Measurements from ENCODE around the gene TNS3.
A peak's percentile ranks its signal among the peaks of the same experiment; 100 is the strongest.

TNS3 gene

GRCh38 chr7:47447621-47448349 lies 134.1 kb downstream of the TNS3 start:
- Histone ChIP-seq H3K4me3 (ENCODE audit: insufficient read depth in 1 of 2, low read depth in 1 of 2, low read length in 2 of 2) (no peak overlapping the region), H3K9ac (ENCODE audit: low read length) (no peak overlapping the region), H3K23ac (ENCODE audit: low read length in 2 of 2) (peak overlapping the region in 1 of 2 experiments; percentile 23), H2BK120ac (ENCODE audit: low read depth, low read length) (no peak overlapping the region), H2BK5ac (ENCODE audit: low read depth, low read length, poor library complexity, severe bottlenecking) (no peak overlapping the region), H3K4me2 (ENCODE audit: low read length, poor library complexity, severe bottlenecking) (no peak overlapping the region), H3K36me3 (ENCODE audit: control insufficient read depth in 1 of 2, insufficient read depth in 2 of 2, low read depth in 1 of 2, low read length in 2 of 2) (peaks cover 0 to 25% of the 10 kb centered on the region in 2 experiments), H3K79me1 (replicated peaks; ENCODE audit: low read length, poor library complexity, severe bottlenecking) (peaks cover 44% of the 10 kb centered on the region), H3K27me3 (ENCODE audit: control insufficient read depth in 1 of 2, insufficient read depth in 1 of 2, low read length in 2 of 2) (peaks cover 0 to 20% of the 10 kb centered on the region in 2 experiments), H2AK5ac (ENCODE audit: low read length, severe bottlenecking) (no peak overlapping the region), H4K8ac (ENCODE audit: low read length) (no peak overlapping the region), H3K18ac (ENCODE audit: low read depth in 1 of 2, low read length in 2 of 2) (peak overlapping the region in 1 of 2 experiments; percentile 64), H2AFZ (ENCODE audit: low read depth, low read length) (no peak overlapping the region), H3K4ac (ENCODE audit: low read depth in 1 of 2, low read length in 2 of 2) (peak overlapping the region; percentile 10 to 44), H2BK15ac (ENCODE audit: low read depth, poor library complexity, severe bottlenecking) (no peak overlapping the region), H2BK12ac (ENCODE audit: low read length in 2 of 2) (peak overlapping the region; percentile 51 to 59), H3K14ac (ENCODE audit: low read length in 2 of 2) (peak overlapping the region in 1 of 2 experiments; percentile 71), H4K91ac (ENCODE audit: low read length) (no peak overlapping the region), H3K9me3 (ENCODE audit: control insufficient read depth, low read length) (no peaks in the 10 kb centered on the region), H3K4me1 (ENCODE audit: control insufficient read depth, insufficient read depth, low read depth, low read length) (peaks cover 33% of the 10 kb centered on the region), H3K27ac (ENCODE audit: low read length, poor library complexity, severe bottlenecking) (no peak overlapping the region)
- DNase-seq = no peak
- 98% methylated on average over 11 of the region's 12 CpGs for WGBS

- Histone ChIP-seq H2BK120ac (ENCODE audit: low read depth, low read length) (no peak overlapping the region), H3K4ac (ENCODE audit: low read depth in 1 of 2, low read length in 2 of 2) (peak overlapping the region in 1 of 2 experiments; percentile 10), H2AK5ac (ENCODE audit: low read length, severe bottlenecking) (no peak overlapping the region), H2BK12ac (ENCODE audit: low read length in 2 of 2) (no peak overlapping the region), H3K14ac (ENCODE audit: low read length in 2 of 2) (no peak overlapping the region), H3K27me3 (ENCODE audit: control insufficient read depth in 1 of 2, insufficient read depth in 1 of 2, low read length in 2 of 2) (peaks cover 0 to 20% of the 10 kb centered on the region in 2 experiments), H3K79me1 (replicated peaks; ENCODE audit: low read length, poor library complexity, severe bottlenecking) (peaks cover 46% of the 10 kb centered on the region), H2BK5ac (ENCODE audit: low read depth, low read length, poor library complexity, severe bottlenecking) (no peak overlapping the region), H3K9me3 (ENCODE audit: control insufficient read depth, low read length) (no peaks in the 10 kb centered on the region), H3K4me3 (ENCODE audit: insufficient read depth in 1 of 2, low read depth in 1 of 2, low read length in 2 of 2) (no peak overlapping the region), H3K36me3 (ENCODE audit: control insufficient read depth in 1 of 2, insufficient read depth in 2 of 2, low read depth in 1 of 2, low read length in 2 of 2) (peaks cover 0 to 24% of the 10 kb centered on the region in 2 experiments), H4K91ac (ENCODE audit: low read length) (no peak overlapping the region), H2BK15ac (ENCODE audit: low read depth, poor library complexity, severe bottlenecking) (no peak overlapping the region), H3K4me2 (ENCODE audit: low read length, poor library complexity, severe bottlenecking) (no peak overlapping the region), H3K4me1 (ENCODE audit: control insufficient read depth, insufficient read depth, low read depth, low read length) (peaks cover 33% of the 10 kb centered on the region), H3K18ac (ENCODE audit: low read depth in 1 of 2, low read length in 2 of 2) (peak overlapping the region in 1 of 2 experiments; percentile 22), H4K8ac (ENCODE audit: low read length) (peak overlapping the region; percentile 33), H3K23ac (ENCODE audit: low read length in 2 of 2) (no peak overlapping the region), H3K9ac (ENCODE audit: low read length) (no peak overlapping the region), H3K27ac (ENCODE audit: low read length, poor library complexity, severe bottlenecking) (no peak overlapping the region), H2AFZ (ENCODE audit: low read depth, low read length) (no peak overlapping the region)
- WGBS = 71% methylated on average over 9 of the region's 9 CpGs
- DNase-seq = no peak
These were observed 134.9 kb downstream of the TNS3 start for GRCh38 chr7:47446871-47447466.

- no peak overlapping the region for H3K14ac ChIP-seq (ENCODE audit: low read length in 2 of 2)
- peaks cover 0 to 33% of the 10 kb centered on the region in 2 experiments for H3K36me3 ChIP-seq (ENCODE audit: control insufficient read depth in 1 of 2, insufficient read depth in 2 of 2, low read depth in 1 of 2, low read length in 2 of 2)
- no peak overlapping the region for H2BK15ac ChIP-seq (ENCODE audit: low read depth, poor library complexity, severe bottlenecking)
- DNase-seq = no peak
- H2AFZ ChIP-seq (ENCODE audit: low read depth, low read length) = no peak overlapping the region
- no peak overlapping the region for H2BK120ac ChIP-seq (ENCODE audit: low read depth, low read length)
- peak overlapping the region in 1 of 2 experiments; percentile 41 for H2BK12ac ChIP-seq (ENCODE audit: low read length in 2 of 2)
- H3K4me2 ChIP-seq (ENCODE audit: low read length, poor library complexity, severe bottlenecking) = no peak overlapping the region
- H3K18ac ChIP-seq (ENCODE audit: low read depth in 1 of 2, low read length in 2 of 2) = peak overlapping the region in 1 of 2 experiments; percentile 41
- no peaks in the 10 kb centered on the region for H3K9me3 ChIP-seq (ENCODE audit: control insufficient read depth, low read length)
- no peak overlapping the region for H3K27ac ChIP-seq (ENCODE audit: low read length, poor library complexity, severe bottlenecking)
- H3K4ac ChIP-seq (ENCODE audit: low read depth in 1 of 2, low read length in 2 of 2) = peak overlapping the region in 1 of 2 experiments; percentile 9
- H2BK5ac ChIP-seq (ENCODE audit: low read depth, low read length, poor library complexity, severe bottlenecking) = no peak overlapping the region
- H3K4me1 ChIP-seq (ENCODE audit: control insufficient read depth, insufficient read depth, low read depth, low read length) = peaks cover 34% of the 10 kb centered on the region
- H2AK5ac ChIP-seq (ENCODE audit: low read length, severe bottlenecking) = no peak overlapping the region
- H3K27me3 ChIP-seq (ENCODE audit: control insufficient read depth in 1 of 2, insufficient read depth in 1 of 2, low read length in 2 of 2) = peaks cover 0 to 20% of the 10 kb centered on the region in 2 experiments
- WGBS = 84% methylated on average over 12 of the region's 14 CpGs
- no peak overlapping the region for H3K4me3 ChIP-seq (ENCODE audit: insufficient read depth in 1 of 2, low read depth in 1 of 2, low read length in 2 of 2)
- peak overlapping the region; percentile 20 for H4K8ac ChIP-seq (ENCODE audit: low read length)
- no peak overlapping the region for H3K23ac ChIP-seq (ENCODE audit: low read length in 2 of 2)
- H3K9ac ChIP-seq (ENCODE audit: low read length) = no peak overlapping the region
- peak overlapping the region; percentile 65 for H4K91ac ChIP-seq (ENCODE audit: low read length)
- H3K79me1 ChIP-seq (replicated peaks; ENCODE audit: low read length, poor library complexity, severe bottlenecking) = peaks cover 57% of the 10 kb centered on the region
These were observed 137.4 kb downstream of the TNS3 start for GRCh38 chr7:47444376-47445098.

- H3K4me3 ChIP-seq (ENCODE audit: insufficient read depth in 1 of 2, low read depth in 1 of 2, low read length in 2 of 2) = no peak overlapping the region
- no peak overlapping the region for H2BK12ac ChIP-seq (ENCODE audit: low read length in 2 of 2)
- no peak overlapping the region for H3K14ac ChIP-seq (ENCODE audit: low read length in 2 of 2)
- H3K9ac ChIP-seq (ENCODE audit: low read length) = no peak overlapping the region
- WGBS = 89% methylated on average over 8 of the region's 8 CpGs
- H2BK5ac ChIP-seq (ENCODE audit: low read depth, low read length, poor library complexity, severe bottlenecking) = no peak overlapping the region
- no peak overlapping the region for H3K4ac ChIP-seq (ENCODE audit: low read depth in 1 of 2, low read length in 2 of 2)
- H3K18ac ChIP-seq (ENCODE audit: low read depth in 1 of 2, low read length in 2 of 2) = peak overlapping the region in 1 of 2 experiments; percentile 28
- H4K8ac ChIP-seq (ENCODE audit: low read length) = no peak overlapping the region
- no peak overlapping the region for H2BK15ac ChIP-seq (ENCODE audit: low read depth, poor library complexity, severe bottlenecking)
- no peaks in the 10 kb centered on the region for H3K9me3 ChIP-seq (ENCODE audit: control insufficient read depth, low read length)
- H2AFZ ChIP-seq (ENCODE audit: low read depth, low read length) = no peak overlapping the region
- DNase-seq = peak; percentile 33
- peaks cover 0 to 13% of the 10 kb centered on the region in 2 experiments for H3K27me3 ChIP-seq (ENCODE audit: control insufficient read depth in 1 of 2, insufficient read depth in 1 of 2, low read length in 2 of 2)
- no peak overlapping the region for H2AK5ac ChIP-seq (ENCODE audit: low read length, severe bottlenecking)
- H3K4me2 ChIP-seq (ENCODE audit: low read length, poor library complexity, severe bottlenecking) = no peak overlapping the region
- H2BK120ac ChIP-seq (ENCODE audit: low read depth, low read length) = no peak overlapping the region
- peaks cover 2 to 40% of the 10 kb centered on the region in 2 experiments for H3K36me3 ChIP-seq (ENCODE audit: control insufficient read depth in 1 of 2, insufficient read depth in 2 of 2, low read depth in 1 of 2, low read length in 2 of 2)
- H3K79me1 ChIP-seq (replicated peaks; ENCODE audit: low read length, poor library complexity, severe bottlenecking) = peaks cover 60% of the 10 kb centered on the region
- H4K91ac ChIP-seq (ENCODE audit: low read length) = no peak overlapping the region
- H3K4me1 ChIP-seq (ENCODE audit: control insufficient read depth, insufficient read depth, low read depth, low read length) = peaks cover 31% of the 10 kb centered on the region
- H3K27ac ChIP-seq (ENCODE audit: low read length, poor library complexity, severe bottlenecking) = no peak overlapping the region
- H3K23ac ChIP-seq (ENCODE audit: low read length in 2 of 2) = no peak overlapping the region
These were observed 138.9 kb downstream of the TNS3 start for GRCh38 chr7:47443049-47443448.

Data from mesenchymal stem cell (in vitro differentiated cells and primary cell).